NT2/D1 (cell line): Measurements from ENCODE around the gene ZNF248.
"Not testable (repeated sequence)": the region's sequence is repeated elsewhere in the genome, so short reads cannot be mapped to it uniquely, and the experiment has no call there.

Experiments used
- DNase-seq: peaks from one replicate; pipeline ENCODE4 v3.0.0-alpha.2; 2011; ENCODE audit warnings: low read depth, low spot score
- H3K27me3 ChIP-seq: 2 replicates; pipeline ENCODE4 v1.6.0; 2011; ENCODE audit warnings: mild to moderate bottlenecking; ENCODE audit not compliant: insufficient read length, insufficient read depth
- H3K36me3 ChIP-seq: 2 replicates; pipeline ENCODE4 v1.6.1; 2011; ENCODE audit warnings: mild to moderate bottlenecking, low read length, mixed read lengths; ENCODE audit not compliant: insufficient read depth, insufficient read length
- H3K4me1 ChIP-seq: 2 replicates; pipeline ENCODE4 v1.5.1; 2011; ENCODE audit not compliant: insufficient read depth, insufficient read length
- H3K4me3 ChIP-seq: 2 replicates; pipeline ENCODE4 v1.5.1; 2011; ENCODE audit warnings: low read depth; ENCODE audit not compliant: insufficient read length
- H3K9ac ChIP-seq: 2 replicates; pipeline ENCODE4 v1.6.0; 2011; ENCODE audit warnings: low read depth; ENCODE audit not compliant: insufficient read length
- H3K9me3 ChIP-seq: 2 replicates; pipeline ENCODE4 v1.5.1; 2011; ENCODE audit warnings: mild to moderate bottlenecking, low read length; ENCODE audit not compliant: insufficient read depth
- SUZ12 ChIP-seq: IDR thresholded peaks from 2 replicates; pipeline ENCODE4 v1.6.1; 2011; ENCODE audit not compliant: insufficient read length, insufficient read depth; ENCODE audit errors: extremely low read depth
- YY1 ChIP-seq: IDR thresholded peaks from 2 replicates; pipeline ENCODE4 v1.6.1; 2011; ENCODE audit not compliant: insufficient read length, insufficient read depth
- ZNF274 ChIP-seq: IDR thresholded peaks from 2 replicates; pipeline ENCODE4 v1.6.1; 2011; ENCODE audit warnings: mild to moderate bottlenecking, low read depth, low read length

Gene ZNF248

GRCh38 chr10:37871568-37872251, 14.3 kb upstream of the ZNF248 start:
- H3K27me3 ChIP-seq = no peaks in the 10 kb centered on the region
- H3K36me3 ChIP-seq = no peaks in the 10 kb centered on the region
- H3K9ac ChIP-seq = no peak overlapping the region
- DNase-seq = no peak
- no peak overlapping the region for H3K4me3 ChIP-seq
- no peaks in the 10 kb centered on the region for H3K4me1 ChIP-seq
- H3K9me3 ChIP-seq = no peaks in the 10 kb centered on the region
- TF ChIP-seq SUZ12 = no peak
- no peak for TF ChIP-seq YY1
- no peak for TF ChIP-seq ZNF274

- no peaks in the 10 kb centered on the region for H3K9me3 ChIP-seq
- H3K4me1 ChIP-seq = no peaks in the 10 kb centered on the region
- H3K4me3 ChIP-seq = no peak overlapping the region
- no peaks in the 10 kb centered on the region for H3K27me3 ChIP-seq
- DNase-seq = no peak
- H3K36me3 ChIP-seq = no peaks in the 10 kb centered on the region
- TF ChIP-seq YY1 (no peak), SUZ12 (no peak), ZNF274 (no peak)
- no peak overlapping the region for H3K9ac ChIP-seq
These were observed 13.7 kb upstream of the ZNF248 start for GRCh38 chr10:37871143-37871542.

DNA sequence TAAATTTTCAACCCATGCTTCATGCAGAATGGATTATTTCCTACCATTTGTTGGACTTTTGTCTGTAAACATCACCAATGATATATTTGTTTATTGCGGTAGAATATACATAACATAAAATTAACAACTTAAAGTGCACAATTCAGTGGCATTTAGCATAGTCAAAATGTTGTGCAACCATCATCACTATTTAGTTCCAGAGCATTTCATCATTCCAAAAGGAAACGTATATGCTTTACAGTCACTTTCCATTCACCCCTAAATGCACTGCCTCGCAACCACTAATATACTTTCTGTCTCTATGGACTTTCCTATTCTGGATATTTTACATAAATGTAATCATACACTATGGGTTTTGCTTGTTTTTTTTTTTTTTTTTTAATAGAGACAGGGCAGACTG, 11.4 kb upstream of the ZNF248 start:
- H3K4me1 ChIP-seq = no peaks in the 10 kb centered on the region
- H3K27me3 ChIP-seq = no peaks in the 10 kb centered on the region
- no peak overlapping the region for H3K4me3 ChIP-seq
- H3K9me3 ChIP-seq = no peaks in the 10 kb centered on the region
- no peak for DNase-seq
- no peaks in the 10 kb centered on the region for H3K36me3 ChIP-seq
- no peak overlapping the region for H3K9ac ChIP-seq
- TF ChIP-seq ZNF274 = no peak
- no peak for TF ChIP-seq YY1
- TF ChIP-seq SUZ12 = no peak

- Histone ChIP-seq H3K9ac (no peak overlapping the region), H3K4me1 (no peaks in the 10 kb centered on the region), H3K27me3 (no peaks in the 10 kb centered on the region), H3K9me3 (no peaks in the 10 kb centered on the region), H3K36me3 (no peaks in the 10 kb centered on the region), H3K4me3 (no peak overlapping the region)
- TF ChIP-seq SUZ12 = no peak
- TF ChIP-seq ZNF274 = no peak
- TF ChIP-seq YY1 = no peak
- no peak for DNase-seq
These were observed 8.8 kb upstream of the ZNF248 start for GRCh38 chr10:37865957-37866803.

- H3K4me1 ChIP-seq = no peaks in the 10 kb centered on the region
- no peak overlapping the region for H3K9ac ChIP-seq
- H3K27me3 ChIP-seq = no peaks in the 10 kb centered on the region
- H3K9me3 ChIP-seq = peaks cover 7% of the 10 kb centered on the region; the same call in 1 of the 2 replicates
- DNase-seq = no peak
- H3K4me3 ChIP-seq = no peak overlapping the region
- TF ChIP-seq ZNF274 (no peak), YY1 (no peak), SUZ12 (no peak)
- no peaks in the 10 kb centered on the region for H3K36me3 ChIP-seq
These were observed 7.9 kb upstream of the ZNF248 start for GRCh38 chr10:37865264-37865663.

- no peak for DNase-seq
- H3K27me3 ChIP-seq = no peaks in the 10 kb centered on the region
These were observed 3.2 kb upstream of the ZNF248 start for GRCh38 chr10:37860494-37861190.

DNA sequence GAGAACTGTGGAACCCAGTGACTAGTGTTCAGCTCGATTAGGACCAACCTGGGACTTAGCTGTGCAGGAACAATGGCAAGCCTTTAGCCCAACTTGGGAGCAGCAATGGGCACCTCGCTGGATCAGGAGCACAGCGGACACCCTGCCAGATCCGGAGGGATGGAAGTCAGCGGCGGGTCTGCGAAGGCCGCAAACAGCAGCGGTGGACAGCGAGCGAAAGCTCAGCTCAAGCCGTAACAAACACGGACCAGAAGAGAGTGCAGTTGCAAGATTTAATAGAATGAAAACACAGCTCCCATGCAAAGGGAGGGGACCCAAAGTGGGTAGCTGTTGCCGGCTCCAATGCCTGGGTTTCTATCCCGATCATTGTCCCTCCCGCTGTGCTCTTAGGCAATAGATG, 1.9 kb upstream of the ZNF248 start:
- H3K4me3 ChIP-seq, H3K9me3 ChIP-seq, H3K9ac ChIP-seq, H3K27me3 ChIP-seq, DNase-seq, H3K4me1 ChIP-seq, H3K36me3 ChIP-seq: not testable (repeated sequence)

More at GRCh38 chr10:37860494-37861190, 3.2 kb upstream of the ZNF248 start:
- Histone ChIP-seq H3K36me3 (no peaks in the 10 kb centered on the region), H3K9me3 (peaks cover 8% of the 10 kb centered on the region; the same call in 1 of the 2 replicates), H3K9ac (no peak overlapping the region), H3K4me1 (no peaks in the 10 kb centered on the region), H3K4me3 (no peak overlapping the region)
- TF ChIP-seq SUZ12 (no peak), ZNF274 (no peak), YY1 (no peak)
